Nephron (organoid): ENCODE data around the gene LRP5.
"Not testable (repeated sequence)": the region's sequence is repeated elsewhere in the genome, so short reads cannot be mapped to it uniquely, and the experiment has no call there.

Experiments
- H3K27ac Mint-ChIP-seq, 3 experiments: 2 replicates each; pipeline ENCODE4 v1.8.0; 2020; ENCODE audit warnings: mixed read lengths in 3 of 3, mild to moderate bottlenecking in 2 of 3, moderate library complexity in 1 of 3
- H3K27me3 Mint-ChIP-seq: 2 replicates; pipeline ENCODE4 v1.8.0; 2021; ENCODE audit warnings: low read depth, mild to moderate bottlenecking, moderate library complexity, mixed read lengths
- H3K36me3 Mint-ChIP-seq: 2 replicates; pipeline ENCODE4 v1.8.0; 2020; ENCODE audit warnings: low read depth, mixed read lengths
- H3K4me1 Mint-ChIP-seq: 2 replicates; pipeline ENCODE4 v1.8.0; 2020; ENCODE audit warnings: mixed read lengths
- H3K4me3 Mint-ChIP-seq, 3 experiments: 2 replicates each; pipeline ENCODE4 v1.8.0; 2020; ENCODE audit warnings: mild to moderate bottlenecking in 3 of 3, mixed read lengths in 3 of 3, moderate library complexity in 2 of 3
- H3K9me3 Mint-ChIP-seq: 2 replicates; pipeline ENCODE4 v1.8.0; 2020; ENCODE audit warnings: mixed read lengths
- TF ChIP-seq, protein P1 (sequence below), 3 experiments: fragments of 200-600 bp; sonication (generic); IDR thresholded peaks; one replicate each; pipeline ENCODE4 v1.5.0; 2021; ENCODE audit warnings: antibody characterized with exemption in 3 of 3; ENCODE audit not compliant: unreplicated experiment in 3 of 3

LRP5 gene

GRCh38 chr11:68297812-68298658, 14.4 kb upstream of the LRP5 start:
- H3K4me3 Mint-ChIP-seq, result no peak overlapping the region
- H3K27ac Mint-ChIP-seq, result peak overlapping the region in 1 of 3 experiments; percentile 37
- peaks cover 11% of the 10 kb centered on the region for H3K27me3 Mint-ChIP-seq
- H3K36me3 Mint-ChIP-seq, result no peaks in the 10 kb centered on the region
- TF ChIP-seq, protein P1, sequence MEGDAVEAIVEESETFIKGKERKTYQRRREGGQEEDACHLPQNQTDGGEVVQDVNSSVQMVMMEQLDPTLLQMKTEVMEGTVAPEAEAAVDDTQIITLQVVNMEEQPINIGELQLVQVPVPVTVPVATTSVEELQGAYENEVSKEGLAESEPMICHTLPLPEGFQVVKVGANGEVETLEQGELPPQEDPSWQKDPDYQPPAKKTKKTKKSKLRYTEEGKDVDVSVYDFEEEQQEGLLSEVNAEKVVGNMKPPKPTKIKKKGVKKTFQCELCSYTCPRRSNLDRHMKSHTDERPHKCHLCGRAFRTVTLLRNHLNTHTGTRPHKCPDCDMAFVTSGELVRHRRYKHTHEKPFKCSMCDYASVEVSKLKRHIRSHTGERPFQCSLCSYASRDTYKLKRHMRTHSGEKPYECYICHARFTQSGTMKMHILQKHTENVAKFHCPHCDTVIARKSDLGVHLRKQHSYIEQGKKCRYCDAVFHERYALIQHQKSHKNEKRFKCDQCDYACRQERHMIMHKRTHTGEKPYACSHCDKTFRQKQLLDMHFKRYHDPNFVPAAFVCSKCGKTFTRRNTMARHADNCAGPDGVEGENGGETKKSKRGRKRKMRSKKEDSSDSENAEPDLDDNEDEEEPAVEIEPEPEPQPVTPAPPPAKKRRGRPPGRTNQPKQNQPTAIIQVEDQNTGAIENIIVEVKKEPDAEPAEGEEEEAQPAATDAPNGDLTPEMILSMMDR (IDR thresholded peaks at IDR 0.05; ENCODE audit: unreplicated experiment in 3 of 3), result peak; percentile 92 to 97 (median 96)
- peaks cover 8% of the 10 kb centered on the region for H3K4me1 Mint-ChIP-seq
- no peaks in the 10 kb centered on the region for H3K9me3 Mint-ChIP-seq

GRCh38 chr11:68298659-68299516, 13.5 kb upstream of the LRP5 start:
- Mint-ChIP-seq H3K36me3 (no peaks in the 10 kb centered on the region), H3K4me1 (peaks cover 8% of the 10 kb centered on the region), H3K27ac (peak overlapping the region in 1 of 3 experiments; percentile 37), H3K9me3 (no peaks in the 10 kb centered on the region), H3K4me3 (no peak overlapping the region), H3K27me3 (peaks cover 11% of the 10 kb centered on the region)
- TF ChIP-seq, protein P1 (IDR thresholded peaks at IDR 0.05; ENCODE audit: unreplicated experiment in 3 of 3), result no peak

DNA sequence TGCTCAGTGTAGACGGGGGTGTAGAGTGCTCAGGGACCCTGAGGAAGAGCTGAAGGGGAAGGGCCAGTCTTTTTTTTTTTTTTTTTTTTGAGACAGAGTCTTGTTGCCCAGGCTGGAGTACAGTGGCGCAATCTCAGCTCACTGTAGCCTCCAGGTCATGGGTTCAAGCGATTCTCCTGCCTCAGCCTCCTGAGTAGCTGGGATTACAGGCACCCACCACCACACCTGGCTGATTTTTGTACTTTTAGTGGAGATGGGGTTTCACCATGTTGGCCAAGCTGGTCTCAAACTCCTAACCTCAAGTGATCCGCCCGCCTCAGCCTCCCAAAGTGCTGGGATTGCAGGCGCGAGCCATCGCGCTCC, 12.9 kb upstream of the LRP5 start:
- not testable (repeated sequence) for H3K27ac Mint-ChIP-seq, H3K4me3 Mint-ChIP-seq, H3K9me3 Mint-ChIP-seq, H3K36me3 Mint-ChIP-seq, H3K4me1 Mint-ChIP-seq
- peaks cover 11% of the 10 kb centered on the region for H3K27me3 Mint-ChIP-seq

GRCh38 chr11:68300076-68300830, 12.1 kb upstream of the LRP5 start:
- Mint-ChIP-seq H3K4me3 (no peak overlapping the region), H3K27ac (no peak overlapping the region), H3K4me1 (peaks cover 8% of the 10 kb centered on the region), H3K36me3 (no peaks in the 10 kb centered on the region), H3K9me3 (no peaks in the 10 kb centered on the region), H3K27me3 (peaks cover 11% of the 10 kb centered on the region)
- TF ChIP-seq, protein P1 (IDR thresholded peaks at IDR 0.05; ENCODE audit: unreplicated experiment in 3 of 3), result no peak

DNA sequence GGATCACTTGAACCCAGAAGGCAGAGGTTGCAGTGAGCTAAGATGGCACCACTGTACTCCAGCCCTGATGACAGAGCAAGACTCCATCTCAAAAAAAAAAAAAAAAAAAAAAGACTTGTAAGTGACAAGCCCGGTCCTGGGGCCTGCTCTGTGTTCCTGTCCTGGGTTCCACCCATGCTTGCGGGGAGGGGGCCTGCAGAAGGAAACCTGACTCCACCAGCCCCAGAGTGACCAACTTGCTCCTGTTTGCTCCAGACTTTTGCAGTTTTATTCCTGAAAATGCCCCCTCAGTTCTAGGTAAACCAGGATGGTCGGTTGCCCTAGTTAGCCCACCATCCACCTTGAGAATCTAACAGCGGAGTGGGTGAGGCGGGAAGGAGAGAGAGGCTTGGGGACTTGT, 10.1 kb upstream of the LRP5 start:
- Mint-ChIP-seq H3K4me3 (no peak overlapping the region), H3K4me1 (peaks cover 8% of the 10 kb centered on the region), H3K27me3 (peaks cover 13% of the 10 kb centered on the region), H3K27ac (peak overlapping the region in 1 of 3 experiments; percentile 52), H3K36me3 (no peaks in the 10 kb centered on the region), H3K9me3 (no peaks in the 10 kb centered on the region)
- TF ChIP-seq, protein P1 (IDR thresholded peaks at IDR 0.05; ENCODE audit: unreplicated experiment in 3 of 3), result no peak

- H3K4me3 Mint-ChIP-seq, result no peak overlapping the region
- peaks cover 8% of the 10 kb centered on the region for H3K4me1 Mint-ChIP-seq
- H3K27me3 Mint-ChIP-seq, result peaks cover 11% of the 10 kb centered on the region
- TF ChIP-seq, protein P1 (IDR thresholded peaks at IDR 0.05; ENCODE audit: unreplicated experiment in 3 of 3), result no peak
- peak overlapping the region in 1 of 3 experiments; percentile 52 for H3K27ac Mint-ChIP-seq
- H3K36me3 Mint-ChIP-seq, result no peaks in the 10 kb centered on the region
- H3K9me3 Mint-ChIP-seq, result no peaks in the 10 kb centered on the region
Observed at GRCh38 chr11:68302670-68303069, 9.7 kb upstream of the LRP5 start.
